GM12878 (cell line): ENCODE results near the gene LRP4. TPM values are rescaled to one million over a fixed set of nuclear protein-coding genes. Genes with fewer than 3 reads are reported as not detected.

ENCODE experiments used
- ATAC-seq: fragments of 200-7000 bp; cut with Tn5 transposase; 3 replicates; pipeline ENCODE4 v1.9.1; 2020; ENCODE audit warnings: mild to moderate bottlenecking, moderate library complexity
- BruUV-seq: library from RNA; stranded (reverse); fragments of 400-500 nt; replicated peaks from 2 replicates; lab custom pipeline; 2021; lab: Mats Ljungman, UMichigan
- CTCF ChIA-PET: fragments of 300-600 bp; sonication (Branson Sonifier 250); formaldehyde crosslinking; extraction: SDS; loops from one replicate; lab custom pipeline; 2021; ENCODE audit warnings: inconsistent platforms; lab: Yijun Ruan, JAX
- POLR2A ChIA-PET: fragments of 350-600 bp; formaldehyde crosslinking; extraction: SDS; loops from one replicate; lab custom pipeline; 2021; ENCODE audit warnings: inconsistent platforms; lab: Charles Lee
- RAD21 ChIA-PET: fragments of 300-600 bp; sonication (Branson Sonifier 250); formaldehyde crosslinking; loops from one replicate; lab custom pipeline; 2023; ENCODE audit warnings: antibody characterized with exemption; ENCODE audit not compliant: unreplicated experiment; lab: Charles Lee
- SMC1A ChIA-PET: fragments of 300-600 bp; sonication (Branson Sonifier 250); formaldehyde crosslinking; loops from one replicate; lab custom pipeline; 2023; ENCODE audit not compliant: unreplicated experiment, uncharacterized antibody; lab: Charles Lee
- DNase-seq: peaks from one replicate; pipeline ENCODE4 v3.0.0-alpha.2; 2011; ENCODE audit warnings: low read depth, low spot score
- FAIRE-seq: peaks from 3 replicates; lab custom pipeline; 2011; peaks lifted over from hg19 to GRCh38; lab: Jason Lieb, UNC
- H2AFZ ChIP-seq: 2 replicates; pipeline ENCODE4 v1.6.0; 2011; ENCODE audit warnings: low read depth, low read length, control low read depth; ENCODE audit not compliant: control insufficient read depth
- H3K27ac ChIP-seq: 2 replicates; pipeline ENCODE4 v1.5.1; 2011; ENCODE audit warnings: control low read depth; ENCODE audit not compliant: control insufficient read depth, insufficient read depth
- H3K27me3 ChIP-seq, 2 experiments: replicated peaks in 1 of 2; 2 replicates each; pipeline versions ENCODE4 v1.6.0 to v1.6.1; 2011; ENCODE audit warnings: low read length in 1 of 2; ENCODE audit not compliant: control insufficient read depth in 2 of 2, insufficient read depth in 2 of 2
- H3K36me3 ChIP-seq, 2 experiments: 2 replicates each; pipeline ENCODE4 v1.5.1; 2011; ENCODE audit warnings: low read length in 1 of 2; ENCODE audit not compliant: control insufficient read depth in 2 of 2, insufficient read depth in 2 of 2
- H3K4me1 ChIP-seq: 2 replicates; pipeline ENCODE4 v1.6.1; 2011; ENCODE audit warnings: mild to moderate bottlenecking, low read length, moderate library complexity, mixed read lengths; ENCODE audit not compliant: control insufficient read depth, insufficient read depth
- H3K4me2 ChIP-seq: 2 replicates; pipeline ENCODE4 v1.6.0; 2011; ENCODE audit warnings: control low read depth; ENCODE audit not compliant: control insufficient read depth, insufficient read depth
- H3K4me3 ChIP-seq: fragments of 200-600 bp; sonication (generic); 2 replicates; pipeline ENCODE4 v1.5.1; 2016
- H3K79me2 ChIP-seq: 2 replicates; pipeline ENCODE4 v1.6.0; 2011; ENCODE audit warnings: low read length; ENCODE audit not compliant: control insufficient read depth, insufficient read depth
- H3K9ac ChIP-seq: 2 replicates; pipeline ENCODE4 v1.8.0; 2011; ENCODE audit warnings: low read length, control low read depth, mixed read lengths; ENCODE audit not compliant: control insufficient read depth, insufficient read depth
- H3K9me3 ChIP-seq: replicated peaks from 3 replicates; pipeline ENCODE4 v1.5.1; 2011; ENCODE audit warnings: mild to moderate bottlenecking, low read length; ENCODE audit not compliant: control insufficient read depth, insufficient read depth
- H4K20me1 ChIP-seq: 2 replicates; pipeline ENCODE4 v1.6.0; 2011; ENCODE audit not compliant: control insufficient read depth, insufficient read depth
- CBX5 ChIP-seq: sonication (generic); IDR thresholded peaks from 2 replicates; pipeline ENCODE4 v1.6.1; 2016; ENCODE audit warnings: low read depth, moderate library complexity, mild to moderate bottlenecking, inconsistent platforms
- CREM ChIP-seq: IDR thresholded peaks from 2 replicates; pipeline ENCODE4 v1.6.1; 2014; ENCODE audit warnings: antibody characterized with exemption, low read depth
- JUNB ChIP-seq: IDR thresholded peaks from 2 replicates; pipeline ENCODE4 v1.6.1; 2016; ENCODE audit warnings: antibody characterized with exemption, mild to moderate bottlenecking
- KAT2A ChIP-seq: conservative IDR thresholded peaks from 2 replicates; pipeline ENCODE4 v1.6.1; 2011; ENCODE audit warnings: low read depth, low read length; ENCODE audit not compliant: control insufficient read depth
- NBN ChIP-seq: fragments of 450-650 bp; IDR thresholded peaks from 2 replicates; pipeline ENCODE4 v1.6.1; 2016
- PRDM15 ChIP-seq: fragments of 450-650 bp; formaldehyde crosslinking; IDR thresholded peaks from 2 replicates; pipeline ENCODE4 v1.4.0; 2020; ENCODE audit warnings: mild to moderate bottlenecking, moderate library complexity
- RELB ChIP-seq: fragments of 450-650 bp; IDR thresholded peaks from 2 replicates; pipeline ENCODE4 v1.6.1; 2017; ENCODE audit warnings: low read depth, mild to moderate bottlenecking, moderate library complexity
- SMAD5 ChIP-seq: IDR thresholded peaks from 2 replicates; pipeline ENCODE4 v1.6.1; 2016; ENCODE audit warnings: antibody characterized with exemption, low read depth
- ZBED1 ChIP-seq: IDR thresholded peaks from 2 replicates; pipeline ENCODE4 v1.6.1; 2016; ENCODE audit warnings: borderline replicate concordance
- ZNF592 ChIP-seq: fragments of 450-650 bp; IDR thresholded peaks from 2 replicates; pipeline ENCODE4 v1.6.1; 2017; ENCODE audit warnings: mild to moderate bottlenecking, moderate library complexity
- WGBS: methylation state at CpG from one replicate; pipeline ENCODE4 v1.1.6; 2016; ENCODE audit warnings: low lambda C conversion rate; ENCODE audit not compliant: insufficient replicate concordance, insufficient coverage; ENCODE audit errors: missing lambda C conversion rate; 5-methylcytosine and 5-hydroxymethylcytosine counted together
- in situ Hi-C: fragments of 300-500 bp; cut with MboI; formaldehyde crosslinking; loops from 9 replicates; pipeline ENCODE4 v1.14.3; 2018; ENCODE audit warnings: mixed read lengths
- intact Hi-C: fragments of 100-400 bp; cut with micrococcal nuclease; formaldehyde crosslinking; loops from one replicate; pipeline ENCODE4 v1.14.2; 2022; ENCODE audit not compliant: unreplicated experiment
- polyA plus RNA-seq, 11 experiments: library from polyadenylated mRNA; depleted of rRNA in 4 of 11; unstranded in 6 of 11; stranded (reverse) in 5 of 11; fragments of >200 nt; fragmentation: Nextera tagmentation in 4 of 11; fragmentation: Illumina TruSeq in 1 of 11; extraction: Ambion mirVana in 4 of 11; extraction: Trizol in 1 of 11; gene quantifications; 1 replicate in 1 of 11; 2 replicates in 10 of 11; pipeline versions ENCODE4 v1.2.1 to v1.2.3, GENCODE V29; 2011 to 2016; ENCODE audit warnings: inconsistent platforms in 2 of 11, missing spikeins in 2 of 11, low read depth in 1 of 11
- total RNA-seq, 4 experiments: library from RNA; depleted of rRNA in 3 of 4; stranded (reverse); fragments of >200 nt in 3 of 4; fragmentation: Illumina TruSeq in 1 of 4; extraction: Trizol in 1 of 4; gene quantifications; 2 replicates each; pipeline versions ENCODE4 v1.2.1 to v1.2.3, GENCODE V29; 2013 to 2021
- TF ChIP-seq, protein P1 (sequence below): fragments of 450-650 bp; IDR thresholded peaks from 2 replicates; pipeline ENCODE4 v1.6.1; 2016; ENCODE audit warnings: mild to moderate bottlenecking

The LRP4 gene
- total and polyA plus RNA-seq, 10 of the 15 experiments (the other 5 are each of a cell fraction or from before 2014, with no cell fraction given): under 0.01 to 0.06 (median 0.03) TPM; not detected in 6

GRCh38 chr11:46967962-46968361, 49.6 kb upstream of the LRP4 start (continued):
- TF ChIP-seq ZNF592: no peak
- TF ChIP-seq CBX5: no peak
- TF ChIP-seq, protein P1, sequence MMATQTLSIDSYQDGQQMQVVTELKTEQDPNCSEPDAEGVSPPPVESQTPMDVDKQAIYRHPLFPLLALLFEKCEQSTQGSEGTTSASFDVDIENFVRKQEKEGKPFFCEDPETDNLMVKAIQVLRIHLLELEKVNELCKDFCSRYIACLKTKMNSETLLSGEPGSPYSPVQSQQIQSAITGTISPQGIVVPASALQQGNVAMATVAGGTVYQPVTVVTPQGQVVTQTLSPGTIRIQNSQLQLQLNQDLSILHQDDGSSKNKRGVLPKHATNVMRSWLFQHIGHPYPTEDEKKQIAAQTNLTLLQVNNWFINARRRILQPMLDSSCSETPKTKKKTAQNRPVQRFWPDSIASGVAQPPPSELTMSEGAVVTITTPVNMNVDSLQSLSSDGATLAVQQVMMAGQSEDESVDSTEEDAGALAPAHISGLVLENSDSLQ: no peak
- TF ChIP-seq JUNB: no peak

DNA sequence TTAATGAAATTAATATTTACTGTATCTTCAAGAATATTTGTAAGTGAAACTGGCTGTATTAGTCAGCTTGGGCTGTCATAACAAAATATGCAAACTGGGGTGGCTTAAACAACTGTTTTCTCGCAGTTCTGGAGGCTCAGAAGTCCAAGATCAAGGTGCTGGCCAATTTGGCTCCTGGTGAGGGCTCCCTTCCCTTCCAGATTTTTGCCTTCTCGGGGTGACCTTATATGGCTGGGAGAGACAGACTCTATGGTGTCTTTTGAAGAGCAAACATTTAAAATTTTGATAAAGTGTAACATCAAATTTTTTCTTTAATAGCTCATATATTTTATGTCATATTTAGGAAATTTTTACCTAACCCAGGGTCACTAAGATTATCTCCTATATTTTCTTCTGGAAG, 48.4 kb upstream of the LRP4 start:
- Histone ChIP-seq H3K79me2 (no peaks in the 10 kb centered on the region), H3K27ac (no peak overlapping the region), H3K9ac (no peak overlapping the region), H3K36me3 (no peaks in the 10 kb centered on the region), H3K4me2 (no peak overlapping the region), H3K4me3 (no peak overlapping the region), H2AFZ (no peak overlapping the region), H3K27me3 (no peaks in the 10 kb centered on the region), H3K9me3 (no peaks in the 10 kb centered on the region), H3K4me1 (no peaks in the 10 kb centered on the region), H4K20me1 (no peaks in the 10 kb centered on the region)
- BruUV-seq: no TSS peak
- ATAC-seq (no peak), DNase-seq (no peak), FAIRE-seq (no peak)
- RAD21 ChIA-PET: interaction anchor here (0.6 to 1.4 kb wide), 5 partner anchors 9 to 186 kb away, joined by 3 to 5 read pairs (median 4); no protein-coding TSS in a partner anchor
- SMC1A ChIA-PET: interaction anchor here (1.1 to 2.1 kb wide), 6 partner anchors 9 to 186 kb away, joined by 4 to 6 read pairs (median 4); no protein-coding TSS in a partner anchor
- intact Hi-C loops (no loop called here), in situ Hi-C loops (no loop called here)
- 15% methylated on average over 2 of the region's 2 CpGs for WGBS
- CTCF ChIA-PET: interaction anchor here (1.1 to 3.1 kb wide), 2 partner anchors 25 to 186 kb away, joined by 5 to 11 read pairs; no protein-coding TSS in a partner anchor
- POLR2A ChIA-PET: interaction anchor here (1.1 to 1.3 kb wide), 2 partner anchors 8 to 10 kb away, joined by 5 read pairs; no protein-coding TSS in a partner anchor
- TF ChIP-seq ZBED1 (no peak), KAT2A (no peak), RELB (no peak), CREM (no peak), PRDM15 (CRISPR knock-in tag) (no peak), NBN (no peak), SMAD5 (no peak)
